Urinary bladder (tissue), 4 donors: ENCODE results near the gene DPM2. TPM values are rescaled to one million over a fixed set of nuclear protein-coding genes. Genes with fewer than 3 reads are reported as not detected.

Source experiments
- DNase-seq: peaks from one replicate; pipeline ENCODE4 v3.0.0-alpha.2; 2015; ENCODE audit errors: extremely low spot score
- H3K27ac ChIP-seq: one replicate; pipeline ENCODE4 v1.5.1; 2013; ENCODE audit warnings: low read depth, mild to moderate bottlenecking, moderate library complexity
- H3K36me3 ChIP-seq: one replicate; pipeline ENCODE4 v1.6.1; 2013; ENCODE audit warnings: mild to moderate bottlenecking, moderate library complexity; ENCODE audit not compliant: insufficient read depth
- H3K4me1 ChIP-seq: one replicate; pipeline ENCODE4 v1.6.1; 2013; ENCODE audit warnings: mild to moderate bottlenecking, moderate library complexity; ENCODE audit not compliant: insufficient read depth
- H3K4me3 ChIP-seq: one replicate; pipeline ENCODE4 v1.5.1; 2013; ENCODE audit warnings: low read depth, low read length
- WGBS: extraction: QIAGEN DNeasy Blood & Tissue Kit; methylation state at CpG from one replicate; pipeline ENCODE4 v1.1.7; 2013; 5-methylcytosine and 5-hydroxymethylcytosine counted together
- polyA plus RNA-seq: library from polyadenylated mRNA; stranded (reverse); fragments of 200-250 nt; gene quantifications from one replicate; pipeline ENCODE4 v1.2.3, GENCODE V29; 2013
- total RNA-seq: library from RNA; depleted of rRNA; stranded (reverse); fragments of >200 nt; gene quantifications from one replicate; pipeline ENCODE4 v1.2.3, GENCODE V29; 2014
- donor health status: healthy with polysubstance abuse.
- donor health status: healthy.

The DPM2 gene
- total and polyA plus RNA-seq, 2 donors: 7.5 to 32.1 TPM

GRCh38 chr9:127930231-127931091 lies 7.2 kb downstream of the DPM2 start, which contains the start of gene PIP5KL1:
TSS of gene PIP5KL1 (minus strand) at chr9:127930777. CDS start at chr9:127930752, 25 bp downstream.
- WGBS: 1% methylated on average over 70 of the region's 70 CpGs
- Histone ChIP-seq H3K4me1 (no peaks in the 10 kb centered on the region), H3K36me3 (no peaks in the 10 kb centered on the region), H3K27ac (no peak within 1 kb of the TSS), H3K4me3 (peak within 1 kb of the TSS; percentile 38)
- no peak for DNase-seq

- Histone ChIP-seq H3K36me3 (no peaks in the 10 kb centered on the region), H3K4me1 (no peaks in the 10 kb centered on the region), H3K4me3 (no peak overlapping the region), H3K27ac (no peak overlapping the region)
- DNase-seq: no peak
- WGBS: 61% methylated on average over 10 of the region's 10 CpGs
Observed at GRCh38 chr9:127929625-127929979, 8.1 kb downstream of the DPM2 start.

- H3K27ac ChIP-seq: no peak overlapping the region
- no peaks in the 10 kb centered on the region for H3K4me1 ChIP-seq
- no peak for DNase-seq
- no peak overlapping the region for H3K4me3 ChIP-seq
- H3K36me3 ChIP-seq: no peaks in the 10 kb centered on the region
- WGBS: 72% methylated on average over 11 of the region's 11 CpGs
Observed at GRCh38 chr9:127928676-127929624, 8.7 kb downstream of the DPM2 start.

- no peaks in the 10 kb centered on the region for H3K36me3 ChIP-seq
- no peak overlapping the region for H3K27ac ChIP-seq
- no peaks in the 10 kb centered on the region for H3K4me1 ChIP-seq
- no peak overlapping the region for H3K4me3 ChIP-seq
- no peak for DNase-seq
- WGBS: 27% methylated on average over 24 of the region's 24 CpGs
Observed at GRCh38 chr9:127927988-127928675, 9.5 kb downstream of the DPM2 start.

- Histone ChIP-seq H3K4me3 (peak overlapping the region; percentile 8), H3K27ac (no peak overlapping the region)
- 4% methylated on average over 56 of the region's 56 CpGs for WGBS
Observed at GRCh38 chr9:127927201-127927987, 10.3 kb downstream of the DPM2 start.

GRCh38 chr9:127926906-127927200 lies 10.8 kb downstream of the DPM2 start:
- Histone ChIP-seq H3K4me1 (no peaks in the 10 kb centered on the region), H3K27ac (no peak overlapping the region), H3K4me3 (peak overlapping the region; percentile 8), H3K36me3 (no peaks in the 10 kb centered on the region)
- 14% methylated on average over 19 of the region's 19 CpGs for WGBS
- DNase-seq: no peak

More at GRCh38 chr9:127927201-127927987, 10.3 kb downstream of the DPM2 start:
- H3K4me1 ChIP-seq: no peaks in the 10 kb centered on the region
- H3K36me3 ChIP-seq: no peaks in the 10 kb centered on the region
- DNase-seq: no peak

GRCh38 chr9:127925959-127926905 lies 11.4 kb downstream of the DPM2 start:
- no peaks in the 10 kb centered on the region for H3K4me1 ChIP-seq
- no peak overlapping the region for H3K4me3 ChIP-seq
- no peaks in the 10 kb centered on the region for H3K36me3 ChIP-seq
- no peak for DNase-seq
- WGBS: 73% methylated on average over 14 of the region's 14 CpGs
- H3K27ac ChIP-seq: no peak overlapping the region

GRCh38 chr9:127924736-127925444 lies 12.8 kb downstream of the DPM2 start:
- H3K27ac ChIP-seq: no peak overlapping the region
- no peak for DNase-seq
- WGBS: 85% methylated on average over 22 of the region's 22 CpGs
- no peaks in the 10 kb centered on the region for H3K4me1 ChIP-seq
- H3K4me3 ChIP-seq: no peak overlapping the region
- no peaks in the 10 kb centered on the region for H3K36me3 ChIP-seq

GRCh38 chr9:127923771-127924170 lies 13.9 kb downstream of the DPM2 start:
- H3K4me3 ChIP-seq: no peak overlapping the region
- H3K4me1 ChIP-seq: no peaks in the 10 kb centered on the region
- WGBS: 83% methylated on average over 8 of the region's 8 CpGs
- DNase-seq: no peak
- no peak overlapping the region for H3K27ac ChIP-seq
- H3K36me3 ChIP-seq: no peaks in the 10 kb centered on the region

GRCh38 chr9:127923046-127923445 lies 14.6 kb downstream of the DPM2 start:
- WGBS: 53% methylated on average over 6 of the region's 6 CpGs
- Histone ChIP-seq H3K4me1 (no peaks in the 10 kb centered on the region), H3K27ac (no peak overlapping the region), H3K36me3 (no peaks in the 10 kb centered on the region), H3K4me3 (no peak overlapping the region)
- no peak for DNase-seq

- DNase-seq: no peak
- H3K4me3 ChIP-seq: no peak overlapping the region
- 17% methylated on average over 45 of the region's 45 CpGs for WGBS
- no peaks in the 10 kb centered on the region for H3K36me3 ChIP-seq
- H3K4me1 ChIP-seq: no peaks in the 10 kb centered on the region
- H3K27ac ChIP-seq: no peak overlapping the region
Observed at GRCh38 chr9:127921557-127922120, 16.0 kb downstream of the DPM2 start.
